Karpas-422 (cell line): Measurements from ENCODE around the gene SLC25A21. TPM values are rescaled to one million over a fixed set of nuclear protein-coding genes. Genes with fewer than 3 reads are reported as not detected.

Experiments
- DNase-seq: peaks from one replicate; pipeline ENCODE4 v3.0.0-alpha.2; 2015
- H2AFZ ChIP-seq: fragments of 200-600 bp; sonication (generic); 2 replicates; pipeline ENCODE4 v1.6.1; 2014; ENCODE audit warnings: antibody characterized with exemption, low read length, mixed read lengths
- H3K27ac ChIP-seq: fragments of 200-600 bp; sonication (generic); 2 replicates; pipeline ENCODE4 v1.5.1; 2014; ENCODE audit warnings: mild to moderate bottlenecking, low read length, moderate library complexity
- H3K27me3 ChIP-seq: fragments of 200-600 bp; sonication (generic); 2 replicates; pipeline ENCODE4 v1.6.1; 2014; ENCODE audit warnings: low read length, mixed read lengths
- H3K36me3 ChIP-seq: fragments of 200-600 bp; sonication (generic); 2 replicates; pipeline ENCODE4 v1.6.1; 2014; ENCODE audit warnings: low read length, mixed read lengths; ENCODE audit not compliant: insufficient read depth
- H3K4me1 ChIP-seq: fragments of 200-600 bp; sonication (generic); 2 replicates; pipeline ENCODE4 v1.6.1; 2014; ENCODE audit warnings: mild to moderate bottlenecking, low read length, mixed read lengths
- H3K4me2 ChIP-seq: fragments of 200-600 bp; sonication (generic); 2 replicates; pipeline ENCODE4 v1.6.1; 2014; ENCODE audit warnings: low read length, low read depth, mild to moderate bottlenecking; ENCODE audit not compliant: poor library complexity, severe bottlenecking
- H3K4me3 ChIP-seq: fragments of 200-600 bp; sonication (generic); 2 replicates; pipeline ENCODE4 v1.5.1; 2014; ENCODE audit warnings: mild to moderate bottlenecking, antibody characterized with exemption, low read length, mixed read lengths
- H3K79me2 ChIP-seq: fragments of 200-600 bp; sonication (generic); 2 replicates; pipeline ENCODE4 v1.6.1; 2014; ENCODE audit warnings: mild to moderate bottlenecking, low read length, mixed read lengths
- H3K9ac ChIP-seq: fragments of 200-600 bp; sonication (generic); 2 replicates; pipeline ENCODE4 v1.6.0; 2014; ENCODE audit warnings: low read length
- H3K9me2 ChIP-seq: fragments of 200-600 bp; sonication (generic), shearing (Covaris generic); replicated peaks from 2 replicates; pipeline ENCODE4 v1.6.0; 2014; ENCODE audit warnings: mild to moderate bottlenecking, low read length, moderate library complexity; ENCODE audit not compliant: insufficient read depth
- H3K9me3 ChIP-seq: fragments of 300-700, 200-600 bp; sonication (generic); 2 replicates; pipeline ENCODE4 v1.6.1; 2014; ENCODE audit warnings: low read length, mixed read lengths
- H4K20me1 ChIP-seq: fragments of 200-600 bp; sonication (generic); 2 replicates; pipeline ENCODE4 v1.6.1; 2014; ENCODE audit warnings: mild to moderate bottlenecking, antibody characterized with exemption, low read length, low read depth; ENCODE audit not compliant: insufficient read depth
- total RNA-seq: library from RNA; depleted of rRNA; stranded (reverse); fragments of >200 nt; shearing (Covaris generic); gene quantifications from 2 replicates; pipeline ENCODE4 v1.2.3, GENCODE V29; 2014; ENCODE audit warnings: low replicate concordance

Gene SLC25A21
- total RNA-seq, 1 experiment from 2014 or later = 1.5 TPM

GRCh38 chr14:37063467-37064240, 108.8 kb downstream of the SLC25A21 start:
- Histone ChIP-seq H3K36me3 (no peaks in the 10 kb centered on the region), H3K79me2 (no peaks in the 10 kb centered on the region), H3K4me2 (no peak overlapping the region), H3K27me3 (0 out of 2 replicates have a peak, but pooled peaks cover 4% of the 10 kb centered on the region), H3K4me1 (no peaks in the 10 kb centered on the region), H2AFZ (no peak overlapping the region), H3K4me3 (no peak overlapping the region), H3K27ac (no peak overlapping the region), H3K9ac (no peak overlapping the region), H4K20me1 (no peaks in the 10 kb centered on the region), H3K9me3 (no peaks in the 10 kb centered on the region), H3K9me2 (no peaks in the 10 kb centered on the region)
- no peak for DNase-seq

GRCh38 chr14:37062191-37062803, 110.1 kb downstream of the SLC25A21 start:
- H3K27ac ChIP-seq = no peak overlapping the region
- H3K4me1 ChIP-seq = no peaks in the 10 kb centered on the region
- H2AFZ ChIP-seq = no peak overlapping the region
- no peak overlapping the region for H3K4me2 ChIP-seq
- 0 out of 2 replicates have a peak, but pooled peaks cover 4% of the 10 kb centered on the region for H3K27me3 ChIP-seq
- no peak overlapping the region for H3K9ac ChIP-seq
- no peaks in the 10 kb centered on the region for H3K9me2 ChIP-seq
- H3K9me3 ChIP-seq = no peaks in the 10 kb centered on the region
- no peak for DNase-seq
- H3K79me2 ChIP-seq = no peaks in the 10 kb centered on the region
- no peak overlapping the region for H3K4me3 ChIP-seq
- H3K36me3 ChIP-seq = no peaks in the 10 kb centered on the region
- H4K20me1 ChIP-seq = no peaks in the 10 kb centered on the region

- Histone ChIP-seq H3K9me2 (no peaks in the 10 kb centered on the region), H3K27me3 (0 out of 2 replicates have a peak, but pooled peaks cover 4% of the 10 kb centered on the region), H3K9me3 (no peaks in the 10 kb centered on the region), H3K4me2 (no peak overlapping the region), H2AFZ (no peak overlapping the region), H3K79me2 (no peaks in the 10 kb centered on the region), H3K36me3 (no peaks in the 10 kb centered on the region), H3K27ac (no peak overlapping the region), H3K4me1 (no peaks in the 10 kb centered on the region), H3K9ac (no peak overlapping the region), H4K20me1 (no peaks in the 10 kb centered on the region), H3K4me3 (no peak overlapping the region)
- DNase-seq = no peak
Measured at GRCh38 chr14:37061697-37062096, 110.7 kb downstream of the SLC25A21 start.

- Histone ChIP-seq H3K27ac (no peak overlapping the region), H3K4me1 (no peaks in the 10 kb centered on the region), H3K9me3 (no peaks in the 10 kb centered on the region), H3K36me3 (no peaks in the 10 kb centered on the region), H3K27me3 (0 out of 2 replicates have a peak, but pooled peaks cover 4% of the 10 kb centered on the region), H2AFZ (no peak overlapping the region), H3K9ac (no peak overlapping the region), H3K4me3 (no peak overlapping the region), H4K20me1 (no peaks in the 10 kb centered on the region), H3K79me2 (no peaks in the 10 kb centered on the region), H3K4me2 (no peak overlapping the region), H3K9me2 (no peaks in the 10 kb centered on the region)
- no peak for DNase-seq
Measured at GRCh38 chr14:37060496-37061260, 111.7 kb downstream of the SLC25A21 start.

GRCh38 chr14:37057776-37058175, 114.6 kb downstream of the SLC25A21 start:
- H4K20me1 ChIP-seq = no peaks in the 10 kb centered on the region
- no peak overlapping the region for H3K27ac ChIP-seq
- H3K9ac ChIP-seq = no peak overlapping the region
- peaks cover 13% of the 10 kb centered on the region for H3K9me3 ChIP-seq
- no peak overlapping the region for H3K4me2 ChIP-seq
- no peak overlapping the region for H3K4me3 ChIP-seq
- no peaks in the 10 kb centered on the region for H3K4me1 ChIP-seq
- 0 out of 2 replicates have a peak, but pooled peaks cover 4% of the 10 kb centered on the region for H3K27me3 ChIP-seq
- no peaks in the 10 kb centered on the region for H3K9me2 ChIP-seq
- H2AFZ ChIP-seq = no peak overlapping the region
- DNase-seq = no peak
- H3K79me2 ChIP-seq = no peaks in the 10 kb centered on the region
- H3K36me3 ChIP-seq = no peaks in the 10 kb centered on the region; the same call in 1 of the 2 replicates

GRCh38 chr14:37056473-37056872, 115.9 kb downstream of the SLC25A21 start:
- Histone ChIP-seq H4K20me1 (no peaks in the 10 kb centered on the region), H3K9me2 (no peaks in the 10 kb centered on the region), H3K27ac (no peak overlapping the region), H3K9me3 (peaks cover 13% of the 10 kb centered on the region), H3K27me3 (0 out of 2 replicates have a peak, but pooled peaks cover 4% of the 10 kb centered on the region), H3K4me3 (no peak overlapping the region), H3K4me2 (no peak overlapping the region), H3K36me3 (no peaks in the 10 kb centered on the region; the same call in 1 of the 2 replicates), H3K9ac (no peak overlapping the region), H3K79me2 (no peaks in the 10 kb centered on the region), H2AFZ (no peak overlapping the region), H3K4me1 (no peaks in the 10 kb centered on the region)
- DNase-seq = no peak

- Histone ChIP-seq H3K9ac (no peak overlapping the region), H3K4me1 (no peaks in the 10 kb centered on the region), H3K9me3 (peaks cover 13% of the 10 kb centered on the region), H3K4me2 (no peak overlapping the region), H3K27me3 (0 out of 2 replicates have a peak, but pooled peaks cover 4% of the 10 kb centered on the region), H3K9me2 (no peaks in the 10 kb centered on the region), H4K20me1 (no peaks in the 10 kb centered on the region), H2AFZ (no peak overlapping the region), H3K27ac (no peak overlapping the region), H3K4me3 (no peak overlapping the region), H3K36me3 (no peaks in the 10 kb centered on the region; the same call in 1 of the 2 replicates), H3K79me2 (no peaks in the 10 kb centered on the region)
- DNase-seq = no peak
Measured at GRCh38 chr14:37054869-37055268, 117.5 kb downstream of the SLC25A21 start.

- Histone ChIP-seq H4K20me1 (no peaks in the 10 kb centered on the region), H3K36me3 (no peaks in the 10 kb centered on the region; the same call in 1 of the 2 replicates), H3K79me2 (no peaks in the 10 kb centered on the region), H3K4me3 (no peak overlapping the region), H3K27me3 (0 out of 2 replicates have a peak, but pooled peaks cover 3% of the 10 kb centered on the region), H3K9me3 (peaks cover 13% of the 10 kb centered on the region), H3K27ac (no peak overlapping the region), H3K9ac (no peak overlapping the region), H3K9me2 (no peaks in the 10 kb centered on the region), H3K4me1 (no peaks in the 10 kb centered on the region), H3K4me2 (no peak overlapping the region), H2AFZ (no peak overlapping the region)
- DNase-seq = no peak
Measured at GRCh38 chr14:37054144-37054543, 118.3 kb downstream of the SLC25A21 start.
